Measurements from ENCODE around the gene CTRL. TPM values are rescaled to one million over a fixed set of nuclear protein-coding genes. Genes with fewer than 3 reads are reported as not detected.

The CTRL gene
- total RNA-seq, 4 donors from 2014 or later: 0.87 to 3.6 (median 1.6) TPM

DNA sequence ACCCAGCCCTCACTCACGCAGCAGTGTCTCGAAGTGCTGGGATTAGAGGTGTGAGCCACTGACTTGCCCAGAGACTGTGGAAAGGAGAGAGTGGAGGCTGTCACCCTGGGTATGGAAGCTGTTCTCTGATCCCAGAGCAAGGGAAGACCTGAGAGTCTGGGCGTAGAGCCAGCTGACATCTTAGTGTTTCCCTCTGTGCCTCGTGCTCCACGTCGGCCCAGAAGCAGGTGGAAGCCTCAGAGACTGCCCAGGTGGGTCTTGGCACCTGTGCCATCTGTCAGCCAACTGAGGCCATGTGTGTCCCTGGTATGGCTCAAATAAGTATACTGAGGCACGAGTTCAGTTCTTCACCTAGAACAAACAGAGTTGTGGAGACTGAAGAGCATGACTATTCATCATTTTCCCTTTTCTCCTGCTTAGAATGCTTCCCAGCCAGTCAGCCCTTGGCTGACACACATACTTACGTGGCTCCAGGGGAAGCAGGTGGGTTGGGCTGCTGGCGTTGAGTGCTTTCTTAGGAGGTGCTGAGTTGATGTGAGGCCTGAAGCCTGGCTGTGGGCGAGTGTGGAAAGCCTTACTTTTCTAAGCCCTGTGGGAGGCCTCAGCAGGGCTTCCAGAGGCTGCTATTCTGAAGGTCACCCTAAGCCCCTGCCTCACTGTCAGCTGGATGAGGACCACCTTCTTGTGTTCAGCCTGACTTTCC, 8.1 kb downstream of the CTRL start:
- H3K9me3 ChIP-seq: no peaks in the 10 kb centered on the region
- peak overlapping the region in 1 of 4 donors; percentile 16 for H3K27ac ChIP-seq
- no peak overlapping the region for H3K4me3 ChIP-seq
- WGBS, 2 donors: 72% methylated on average over 10 of the region's 10 CpGs
- no peaks in the 10 kb centered on the region for H3K27me3 ChIP-seq
- H3K36me3 ChIP-seq: peaks cover 0 to 40% (median 5%) of the 10 kb centered on the region in 3 donors
- no peak for DNase-seq (ENCODE audit: low spot score in 2 of 2)
- TF ChIP-seq, protein P1, sequence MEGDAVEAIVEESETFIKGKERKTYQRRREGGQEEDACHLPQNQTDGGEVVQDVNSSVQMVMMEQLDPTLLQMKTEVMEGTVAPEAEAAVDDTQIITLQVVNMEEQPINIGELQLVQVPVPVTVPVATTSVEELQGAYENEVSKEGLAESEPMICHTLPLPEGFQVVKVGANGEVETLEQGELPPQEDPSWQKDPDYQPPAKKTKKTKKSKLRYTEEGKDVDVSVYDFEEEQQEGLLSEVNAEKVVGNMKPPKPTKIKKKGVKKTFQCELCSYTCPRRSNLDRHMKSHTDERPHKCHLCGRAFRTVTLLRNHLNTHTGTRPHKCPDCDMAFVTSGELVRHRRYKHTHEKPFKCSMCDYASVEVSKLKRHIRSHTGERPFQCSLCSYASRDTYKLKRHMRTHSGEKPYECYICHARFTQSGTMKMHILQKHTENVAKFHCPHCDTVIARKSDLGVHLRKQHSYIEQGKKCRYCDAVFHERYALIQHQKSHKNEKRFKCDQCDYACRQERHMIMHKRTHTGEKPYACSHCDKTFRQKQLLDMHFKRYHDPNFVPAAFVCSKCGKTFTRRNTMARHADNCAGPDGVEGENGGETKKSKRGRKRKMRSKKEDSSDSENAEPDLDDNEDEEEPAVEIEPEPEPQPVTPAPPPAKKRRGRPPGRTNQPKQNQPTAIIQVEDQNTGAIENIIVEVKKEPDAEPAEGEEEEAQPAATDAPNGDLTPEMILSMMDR (IDR thresholded peaks at IDR 0.05): no peak
- no peak for TF ChIP-seq EP300 (IDR thresholded peaks at IDR 0.05)
- H3K4me1 ChIP-seq: peaks cover 0 to 71% (median 4%) of the 10 kb centered on the region in 4 donors

DNA sequence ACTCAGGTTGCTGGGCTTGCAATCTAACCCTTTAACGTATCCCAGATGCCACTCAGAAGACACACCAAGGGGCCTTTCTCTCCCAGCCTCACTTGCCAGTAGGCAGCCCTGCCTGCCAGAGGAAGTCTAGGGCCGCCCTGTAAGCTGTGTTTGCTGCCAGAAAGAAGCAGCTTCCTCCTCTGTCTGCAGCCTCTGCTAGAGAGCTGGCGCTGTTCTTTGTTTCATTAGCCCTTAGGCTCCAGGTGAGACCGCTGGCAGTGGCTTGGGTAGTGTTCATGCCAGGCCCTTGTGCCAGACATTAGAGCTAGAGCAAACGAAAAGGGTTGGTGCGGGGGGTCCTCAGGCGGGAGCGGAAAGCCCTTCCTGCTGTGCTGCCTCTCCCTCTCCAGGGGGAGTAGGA, 8.9 kb downstream of the CTRL start:
- TF ChIP-seq EP300 (IDR thresholded peaks at IDR 0.05): no peak
- TF ChIP-seq, protein P1 (IDR thresholded peaks at IDR 0.05): no peak
- no peak for TF ChIP-seq POLR2A (IDR thresholded peaks at IDR 0.05)
- peaks cover 0 to 38% (median 5%) of the 10 kb centered on the region in 3 donors for H3K36me3 ChIP-seq
- H3K27me3 ChIP-seq: no peaks in the 10 kb centered on the region
- peak overlapping the region in 2 of 4 donors; percentile 12 to 18 for H3K27ac ChIP-seq
- no peaks in the 10 kb centered on the region for H3K9me3 ChIP-seq
- no peak for DNase-seq (ENCODE audit: low spot score in 2 of 2)
- peaks cover 0 to 70% (median 4%) of the 10 kb centered on the region in 4 donors for H3K4me1 ChIP-seq
- 70 to 84% methylated on average over 8 of the region's 8 CpGs for WGBS, 2 donors
- no peak overlapping the region for H3K4me3 ChIP-seq

DNA sequence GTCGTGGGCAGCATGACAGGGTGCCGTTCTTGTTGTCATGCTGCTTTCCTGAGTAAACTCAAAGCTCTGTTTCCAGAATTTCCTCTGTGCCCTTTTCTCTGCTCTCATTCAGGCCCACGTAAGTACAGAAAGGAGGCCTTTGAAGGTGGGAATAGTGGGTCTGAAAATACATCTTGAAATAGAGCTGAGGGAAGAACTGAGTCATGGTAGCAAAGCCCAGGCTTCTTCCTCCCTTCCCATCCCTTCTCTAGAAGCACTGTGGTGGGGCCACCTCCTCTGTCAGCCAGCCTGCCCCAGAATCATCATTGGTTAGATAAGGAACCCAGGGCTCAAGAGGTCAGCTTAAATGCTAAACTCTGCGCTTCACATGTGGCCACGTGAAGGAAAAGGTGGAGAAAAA, 9.4 kb downstream of the CTRL start:
- TF ChIP-seq, protein P1 (IDR thresholded peaks at IDR 0.05): no peak
- 53 to 58% methylated on average over 5 of the region's 5 CpGs for WGBS, 2 donors
- H3K27me3 ChIP-seq: no peaks in the 10 kb centered on the region
- H3K36me3 ChIP-seq: peaks cover 0 to 35% (median under 1%) of the 10 kb centered on the region in 3 donors
- peaks cover 0 to 75% (median 4%) of the 10 kb centered on the region in 4 donors for H3K4me1 ChIP-seq
- no peak overlapping the region for H3K4me3 ChIP-seq
- H3K9me3 ChIP-seq: no peaks in the 10 kb centered on the region
- no peak for DNase-seq (ENCODE audit: low spot score in 2 of 2)
- peak overlapping the region in 1 of 4 donors; percentile 18 for H3K27ac ChIP-seq

DNA sequence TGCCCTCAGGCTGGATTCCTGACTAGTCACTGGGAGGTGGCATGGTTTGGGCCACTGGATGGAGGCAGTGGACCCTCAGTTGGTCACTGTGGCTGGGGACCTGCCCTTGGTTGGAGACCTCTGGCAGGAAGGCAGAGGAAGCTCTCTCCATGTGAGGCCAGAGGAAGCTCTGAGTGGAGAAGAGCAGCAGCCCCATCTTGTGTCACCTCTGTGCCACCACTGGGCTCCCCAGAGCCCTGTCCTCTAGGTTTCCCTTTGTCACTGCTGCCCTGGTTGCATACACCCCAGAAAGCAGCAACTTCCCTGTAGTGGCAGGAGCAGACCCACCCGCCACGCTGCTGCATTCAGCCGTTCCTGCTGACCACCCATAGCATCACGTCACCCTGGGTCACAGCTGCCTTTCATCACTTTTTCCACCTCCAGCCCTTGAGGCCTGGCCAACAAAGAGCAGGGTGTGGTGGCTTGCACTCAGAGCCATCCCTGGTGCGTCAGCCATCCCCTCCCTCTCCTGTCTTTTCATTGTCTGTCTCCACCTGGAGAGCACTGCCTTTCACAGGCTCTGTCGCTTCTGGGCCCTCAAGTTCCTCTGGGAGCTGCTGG, 11.9 kb downstream of the CTRL start:
- H3K9me3 ChIP-seq: no peaks in the 10 kb centered on the region
- no peak for DNase-seq (ENCODE audit: low spot score in 2 of 2)
- 66 to 68% methylated on average over 6 of the region's 6 CpGs for WGBS, 2 donors
- peaks cover 0 to 39% (median 0%) of the 10 kb centered on the region in 3 donors for H3K36me3 ChIP-seq
- peaks cover 0 to 81% (median 8%) of the 10 kb centered on the region in 4 donors for H3K4me1 ChIP-seq
- TF ChIP-seq POLR2A (IDR thresholded peaks at IDR 0.05): no peak
- TF ChIP-seq, protein P1 (IDR thresholded peaks at IDR 0.05): peak in 1 of 5 experiments; percentile 16
- no peak for TF ChIP-seq EP300 (IDR thresholded peaks at IDR 0.05)
- H3K27ac ChIP-seq: peak overlapping the region in 1 of 4 donors; percentile 59
- no peaks in the 10 kb centered on the region for H3K27me3 ChIP-seq
- no peak overlapping the region for H3K4me3 ChIP-seq

DNA sequence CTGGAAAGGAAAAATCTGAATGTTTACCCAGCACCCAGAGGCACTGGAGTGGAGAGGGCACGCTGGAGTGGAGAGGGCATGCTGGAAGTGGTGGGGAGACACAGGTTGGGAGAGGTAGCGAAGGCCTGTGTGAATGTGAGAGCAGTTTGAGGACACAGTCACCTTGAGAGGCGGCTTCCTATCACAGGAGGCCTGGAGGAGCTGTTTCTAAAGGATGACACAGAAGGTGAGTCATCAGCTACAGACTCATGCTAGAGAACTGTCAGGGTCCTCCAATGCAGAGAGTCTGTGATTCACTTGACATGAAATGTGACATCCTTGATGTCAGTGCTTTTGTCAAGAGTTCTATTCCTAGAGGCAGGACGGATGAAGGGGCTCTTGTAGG, 13.8 kb downstream of the CTRL start:
- Histone ChIP-seq H3K9me3 (no peaks in the 10 kb centered on the region), H3K36me3 (peaks cover 0 to 29% (median 0%) of the 10 kb centered on the region in 3 donors), H3K4me1 (peaks cover 0 to 66% (median 8%) of the 10 kb centered on the region in 4 donors), H3K27ac (no peak overlapping the region), H3K4me3 (no peak overlapping the region), H3K27me3 (no peaks in the 10 kb centered on the region)
- TF ChIP-seq EP300 (IDR thresholded peaks at IDR 0.05) (no peak), POLR2A (IDR thresholded peaks at IDR 0.05) (no peak)
- TF ChIP-seq, protein P1 (IDR thresholded peaks at IDR 0.05): no peak
- WGBS, 2 donors: 83 to 87% methylated on average over 4 of the region's 4 CpGs
- no peak for DNase-seq (ENCODE audit: low spot score in 2 of 2)
